SU-DHL-6 (cell line): ENCODE data around the gene ZNF350.
"Not testable (repeated sequence)": the region's sequence is repeated elsewhere in the genome, so short reads cannot be mapped to it uniquely, and the experiment has no call there.

Experiments used
- H2AFZ ChIP-seq: fragments of 200-600 bp; sonication (generic); 2 replicates; pipeline ENCODE4 v1.6.1; 2014; ENCODE audit warnings: low read depth, mild to moderate bottlenecking, moderate library complexity, mixed read lengths, antibody characterized with exemption, low read length; ENCODE audit not compliant: severe bottlenecking
- H3F3A ChIP-seq: fragments of 200-600 bp; shearing (Covaris generic); 2 replicates; pipeline ENCODE4 v1.6.0; 2016; ENCODE audit warnings: antibody characterized with exemption, mild to moderate bottlenecking; ENCODE audit not compliant: insufficient read depth
- H3K27ac ChIP-seq: fragments of 200-600 bp; sonication (generic); 2 replicates; pipeline ENCODE4 v1.5.1; 2016; ENCODE audit warnings: low read depth, mild to moderate bottlenecking, low read length, moderate library complexity, mixed read lengths
- H3K27me3 ChIP-seq: fragments of 200-600 bp; sonication (generic), shearing (Covaris generic); 2 replicates; pipeline ENCODE4 v1.6.0; 2014; ENCODE audit warnings: mild to moderate bottlenecking, low read length
- H3K36me3 ChIP-seq: fragments of 200-600 bp; sonication (generic); 2 replicates; pipeline ENCODE4 v1.6.1; 2014; ENCODE audit warnings: mild to moderate bottlenecking, low read length, mixed read lengths
- H3K4me2 ChIP-seq: fragments of 300-600, 200-600 bp; shearing (Covaris generic), sonication (generic); 2 replicates; pipeline ENCODE4 v1.6.0; 2014; ENCODE audit warnings: low read length, low read depth, mild to moderate bottlenecking; ENCODE audit not compliant: poor library complexity, severe bottlenecking
- H3K4me3 ChIP-seq: fragments of 200-600 bp; sonication (generic); 2 replicates; pipeline ENCODE4 v1.5.1; 2014; ENCODE audit warnings: antibody characterized with exemption, low read length, mild to moderate bottlenecking, mixed read lengths; ENCODE audit not compliant: insufficient read depth, poor library complexity, severe bottlenecking
- H3K79me2 ChIP-seq: fragments of 200-600 bp; sonication (generic); 2 replicates; pipeline ENCODE4 v1.6.1; 2014; ENCODE audit warnings: mild to moderate bottlenecking, low read length, moderate library complexity; ENCODE audit not compliant: insufficient read depth
- H3K9ac ChIP-seq: fragments of 200-600 bp; sonication (generic); 2 replicates; pipeline ENCODE4 v1.7.0; 2014; ENCODE audit warnings: mild to moderate bottlenecking, low read length
- H3K9me2 ChIP-seq: fragments of 200-600 bp; sonication (generic); replicated peaks from 2 replicates; pipeline ENCODE4 v1.6.1; 2014; ENCODE audit warnings: low read length; ENCODE audit not compliant: insufficient read depth
- H3K9me3 ChIP-seq: fragments of 200-600 bp; sonication (generic); 2 replicates; pipeline ENCODE4 v1.6.1; 2014; ENCODE audit warnings: low read length, mixed read lengths; ENCODE audit not compliant: insufficient read depth
- H4K20me1 ChIP-seq: fragments of 200-600 bp; sonication (generic); 2 replicates; pipeline ENCODE4 v1.6.1; 2014; ENCODE audit warnings: low read depth, mild to moderate bottlenecking, antibody characterized with exemption, low read length, moderate library complexity, mixed read lengths
- EZH2phosphoT487 ChIP-seq: fragments of 200-600 bp; sonication (generic), shearing (Covaris generic); conservative IDR thresholded peaks from 2 replicates; pipeline ENCODE4 v1.6.1; 2018; ENCODE audit warnings: mild to moderate bottlenecking, antibody characterized with exemption, low read length, moderate library complexity, mixed read lengths
- TF ChIP-seq, protein P1 (sequence below): fragments of 200-600 bp; sonication (generic); IDR thresholded peaks from one replicate; pipeline ENCODE4 v1.5.1; 2017; ENCODE audit warnings: antibody characterized with exemption, mild to moderate bottlenecking, low read length, moderate library complexity; ENCODE audit not compliant: insufficient read depth, poor library complexity, severe bottlenecking

Gene ZNF350

DNA sequence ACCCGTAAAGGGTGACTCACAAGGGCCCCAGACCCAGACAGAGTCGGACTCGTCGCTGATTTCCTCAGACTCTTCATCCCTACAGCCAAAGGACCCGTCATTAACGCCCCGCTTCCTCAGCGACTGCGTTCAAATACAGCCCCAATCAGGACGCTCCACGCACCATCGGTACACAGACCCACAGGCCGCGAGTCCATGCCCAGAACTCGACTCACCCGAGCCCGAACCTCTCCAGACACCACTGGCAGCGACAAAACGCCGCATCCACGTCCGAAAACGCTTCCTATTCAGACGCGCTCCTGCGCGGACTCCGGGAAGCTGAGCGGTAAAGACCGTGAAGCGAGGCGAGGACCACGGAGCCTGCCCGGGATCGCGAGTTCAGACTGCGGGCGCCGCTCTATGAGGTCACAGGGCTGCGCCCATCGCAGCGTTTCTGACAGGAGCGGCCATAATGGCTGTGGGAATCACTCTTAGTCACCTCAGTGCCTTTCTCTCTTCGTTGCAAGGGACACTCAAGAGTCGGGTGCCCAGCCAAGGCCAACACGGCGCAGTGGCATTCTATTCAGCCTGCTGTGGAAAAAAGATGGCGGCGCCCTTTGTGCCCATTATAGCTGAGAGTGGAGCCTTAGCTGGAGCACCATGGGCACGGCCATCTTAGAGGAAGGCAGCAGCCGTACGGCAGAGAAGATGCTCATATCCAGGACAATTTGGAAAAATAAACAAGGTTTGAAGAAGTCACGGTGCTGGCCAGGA, 41.6 kb upstream of the ZNF350 start, which contains the start of gene ZNF614:
ZNF614 (minus strand) TSS at position 353 of the 753 bp plus-strand sequence. CDS start 2,634 bp downstream, outside the sequence.
- Histone ChIP-seq H3K27me3 (no peaks in the 10 kb centered on the region), H3K9me2 (no peaks in the 10 kb centered on the region)
- TF ChIP-seq, protein P1, sequence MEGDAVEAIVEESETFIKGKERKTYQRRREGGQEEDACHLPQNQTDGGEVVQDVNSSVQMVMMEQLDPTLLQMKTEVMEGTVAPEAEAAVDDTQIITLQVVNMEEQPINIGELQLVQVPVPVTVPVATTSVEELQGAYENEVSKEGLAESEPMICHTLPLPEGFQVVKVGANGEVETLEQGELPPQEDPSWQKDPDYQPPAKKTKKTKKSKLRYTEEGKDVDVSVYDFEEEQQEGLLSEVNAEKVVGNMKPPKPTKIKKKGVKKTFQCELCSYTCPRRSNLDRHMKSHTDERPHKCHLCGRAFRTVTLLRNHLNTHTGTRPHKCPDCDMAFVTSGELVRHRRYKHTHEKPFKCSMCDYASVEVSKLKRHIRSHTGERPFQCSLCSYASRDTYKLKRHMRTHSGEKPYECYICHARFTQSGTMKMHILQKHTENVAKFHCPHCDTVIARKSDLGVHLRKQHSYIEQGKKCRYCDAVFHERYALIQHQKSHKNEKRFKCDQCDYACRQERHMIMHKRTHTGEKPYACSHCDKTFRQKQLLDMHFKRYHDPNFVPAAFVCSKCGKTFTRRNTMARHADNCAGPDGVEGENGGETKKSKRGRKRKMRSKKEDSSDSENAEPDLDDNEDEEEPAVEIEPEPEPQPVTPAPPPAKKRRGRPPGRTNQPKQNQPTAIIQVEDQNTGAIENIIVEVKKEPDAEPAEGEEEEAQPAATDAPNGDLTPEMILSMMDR: no peak
- no peak for TF ChIP-seq EZH2phosphoT487

DNA sequence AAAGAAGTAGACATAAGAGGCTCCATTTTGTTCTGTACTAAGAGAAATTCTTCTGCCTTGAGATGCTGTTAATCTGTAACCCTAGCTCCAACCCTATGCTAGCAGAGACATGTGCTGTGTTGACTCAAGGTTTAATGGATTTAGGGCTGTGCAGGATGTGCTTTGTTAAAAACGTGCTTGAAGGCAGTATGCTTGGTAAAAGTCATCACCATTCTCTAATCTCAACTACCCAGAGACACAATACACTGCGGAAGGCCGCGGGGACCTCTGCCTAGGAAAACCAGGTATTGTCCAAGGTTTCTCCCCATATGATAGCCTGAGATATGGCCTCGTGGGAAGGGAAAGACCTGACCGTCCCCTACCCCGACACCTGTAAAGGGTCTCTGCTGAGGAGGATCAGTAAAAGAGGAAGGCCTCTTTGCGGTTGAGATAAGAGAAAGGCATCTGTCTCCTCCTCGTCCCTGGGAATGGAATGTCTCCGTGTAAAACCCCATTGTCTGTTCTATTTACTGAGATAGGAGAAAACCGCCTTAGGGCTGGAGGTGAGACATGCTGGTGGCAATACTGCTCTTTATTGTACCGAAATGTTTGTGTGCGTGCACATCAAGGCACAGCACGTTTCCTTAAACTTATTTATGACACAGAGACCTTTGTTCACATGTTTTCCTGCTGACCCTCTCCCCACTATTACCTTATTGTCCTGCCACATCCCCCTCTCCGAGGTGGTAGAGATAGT, 39.8 kb upstream of the ZNF350 start:
- H2AFZ ChIP-seq, H3K9me2 ChIP-seq, H3K9me3 ChIP-seq, H3K27ac ChIP-seq, H4K20me1 ChIP-seq, H3K4me3 ChIP-seq, H3K4me2 ChIP-seq, H3K27me3 ChIP-seq, H3F3A ChIP-seq, H3K9ac ChIP-seq: not testable (repeated sequence)
- H3K36me3 ChIP-seq: peaks cover 48% of the 10 kb centered on the region
- peaks cover 28% of the 10 kb centered on the region for H3K79me2 ChIP-seq

More for the DNA sequence above, 41.6 kb upstream of the ZNF350 start, which contains the start of gene ZNF614:
- H3K9me3 ChIP-seq: peaks cover 9% of the 10 kb centered on the region; the same call in 1 of the 2 replicates
- H3K79me2 ChIP-seq: peaks cover 28% of the 10 kb centered on the region
- H3K4me2 ChIP-seq: peak within 1 kb of the TSS; percentile 97
- H3K27ac ChIP-seq: peak within 1 kb of the TSS; percentile 60
- peaks cover 44% of the 10 kb centered on the region for H3K36me3 ChIP-seq
- H3K9ac ChIP-seq: peak within 1 kb of the TSS; percentile 78
- H3F3A ChIP-seq: no peaks in the 10 kb centered on the region
- H4K20me1 ChIP-seq: no peaks in the 10 kb centered on the region
- H2AFZ ChIP-seq: peak within 1 kb of the TSS; percentile 96
- peak within 1 kb of the TSS; percentile 78 for H3K4me3 ChIP-seq

DNA sequence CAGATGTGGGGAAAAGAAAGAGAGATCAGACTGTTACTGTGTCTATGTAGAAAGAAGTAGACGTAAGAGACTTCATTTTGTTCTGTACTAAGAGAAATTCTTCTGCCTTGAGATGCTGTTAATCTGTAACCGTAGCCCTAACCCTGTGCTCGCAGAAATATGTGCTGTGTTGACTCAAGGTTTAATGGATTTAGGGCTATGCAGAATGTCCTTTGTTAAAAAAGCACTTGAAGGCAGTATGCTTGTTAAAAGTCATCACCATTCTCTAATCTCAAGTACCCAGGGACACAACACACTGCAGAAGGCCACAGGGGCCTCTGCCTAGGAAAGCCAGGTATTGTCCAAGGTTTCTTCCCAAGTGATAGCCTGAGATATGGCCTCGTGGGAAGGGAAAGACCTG, 37.8 kb upstream of the ZNF350 start:
- peaks cover 26% of the 10 kb centered on the region for H3K79me2 ChIP-seq
- H3K36me3 ChIP-seq: peaks cover 53% of the 10 kb centered on the region
- H3K9ac ChIP-seq, H3K9me3 ChIP-seq, H4K20me1 ChIP-seq, H2AFZ ChIP-seq, H3K27ac ChIP-seq, H3K9me2 ChIP-seq, H3F3A ChIP-seq, H3K4me2 ChIP-seq, H3K4me3 ChIP-seq, H3K27me3 ChIP-seq: not testable (repeated sequence)

DNA sequence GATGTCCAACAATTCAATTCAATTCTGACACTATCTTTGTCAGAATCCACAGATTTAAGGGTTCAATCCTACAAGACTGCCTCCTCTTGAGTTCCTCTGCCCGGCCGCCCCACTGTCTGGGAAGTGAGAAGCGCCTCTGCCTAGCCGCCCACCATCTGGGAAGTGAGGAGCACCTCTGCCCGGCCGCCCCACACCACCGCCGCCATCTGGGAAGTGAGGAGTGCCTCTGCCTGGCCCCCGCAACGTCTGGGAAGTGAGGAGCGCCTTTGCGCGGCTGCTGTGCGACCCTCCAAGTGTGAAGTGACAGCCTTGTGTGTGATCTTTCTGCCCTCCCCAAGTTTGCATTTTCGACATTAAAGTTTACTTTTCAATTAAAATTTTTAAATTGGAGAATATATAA, 35.6 kb upstream of the ZNF350 start:
- Histone ChIP-seq H3K36me3 (peaks cover 73% of the 10 kb centered on the region), H3K27me3 (no peaks in the 10 kb centered on the region), H3K9me3 (peaks cover 12% of the 10 kb centered on the region; the same call in 1 of the 2 replicates), H3K4me2 (no peak overlapping the region), H3K9ac (no peak overlapping the region), H2AFZ (no peak overlapping the region), H3K9me2 (no peaks in the 10 kb centered on the region), H3K79me2 (peaks cover 8% of the 10 kb centered on the region; the same call in 1 of the 2 replicates), H3K4me3 (no peak overlapping the region), H4K20me1 (no peaks in the 10 kb centered on the region), H3F3A (no peaks in the 10 kb centered on the region), H3K27ac (no peak overlapping the region)
- TF ChIP-seq, protein P1: no peak
- no peak for TF ChIP-seq EZH2phosphoT487
